Stimulated activated naive CD8-positive, alpha-beta T cell treated with anti-CD3 and anti-CD28 coated beads, Interleukin-15, Interleukin-2, amounts not matched to agents 100 ng/mL and 50 ng/mL, for 24 hours (primary cell): ENCODE data around the gene RALY.
"Not testable (repeated sequence)": the region's sequence is repeated elsewhere in the genome, so short reads cannot be mapped to it uniquely, and the experiment has no call there.

Source experiments
- H3K27ac Mint-ChIP-seq: one replicate; pipeline ENCODE4 v1.8.0; 2021; ENCODE audit warnings: mild to moderate bottlenecking, mixed read lengths
- H3K27me3 Mint-ChIP-seq: one replicate; pipeline ENCODE4 v1.8.0; 2021; ENCODE audit warnings: mixed read lengths
- H3K36me3 Mint-ChIP-seq: one replicate; pipeline ENCODE4 v1.8.0; 2021; ENCODE audit warnings: low read depth, mixed read lengths
- H3K4me1 Mint-ChIP-seq: one replicate; pipeline ENCODE4 v1.8.0; 2021; ENCODE audit warnings: low read depth, mixed read lengths
- H3K4me3 Mint-ChIP-seq: one replicate; pipeline ENCODE4 v1.8.0; 2021; ENCODE audit warnings: mild to moderate bottlenecking, mixed read lengths
- H3K9me3 Mint-ChIP-seq: one replicate; pipeline ENCODE4 v1.8.0; 2021; ENCODE audit warnings: mixed read lengths

The RALY gene

DNA sequence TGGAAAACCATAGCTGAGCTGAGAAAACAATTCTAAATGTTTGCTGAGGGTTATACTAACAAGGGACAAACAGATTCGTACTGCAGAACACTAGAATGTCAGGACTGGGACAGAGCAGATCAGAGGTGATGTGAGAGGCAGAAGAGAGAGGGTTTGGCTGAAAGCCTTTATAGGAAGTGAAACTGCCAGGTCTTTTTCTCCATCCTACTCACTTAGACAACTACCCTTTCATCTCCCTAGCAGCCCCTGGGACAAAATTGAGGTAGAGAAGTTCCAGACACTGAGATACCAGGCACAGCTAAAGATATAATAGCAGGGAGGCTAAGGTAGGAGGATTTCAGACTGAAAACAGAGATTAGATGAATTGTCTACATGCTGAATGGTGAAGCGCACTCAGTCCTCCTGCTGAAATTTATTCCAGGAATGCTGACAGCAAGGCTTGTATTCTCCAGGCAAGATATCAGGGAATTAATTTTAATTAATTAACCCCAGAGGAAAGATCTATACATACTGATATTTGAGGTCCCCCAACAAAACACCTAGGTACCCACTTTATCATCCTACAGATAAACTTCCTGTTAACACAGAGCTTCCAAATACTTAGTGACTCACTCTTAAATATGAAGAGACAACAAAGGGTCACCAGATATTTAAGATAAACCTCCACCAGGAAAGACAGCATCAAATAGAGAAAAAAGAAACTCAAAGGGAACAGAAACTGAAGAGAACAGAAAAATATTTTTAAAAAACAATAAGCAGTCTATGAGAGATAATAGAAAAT lies 130.9 kb downstream of the RALY start:
- no peak overlapping the region for H3K4me3 Mint-ChIP-seq
- H3K27me3 Mint-ChIP-seq = peaks cover 8% of the 10 kb centered on the region
- peaks cover 14% of the 10 kb centered on the region for H3K4me1 Mint-ChIP-seq
- no peaks in the 10 kb centered on the region for H3K9me3 Mint-ChIP-seq
- H3K36me3 Mint-ChIP-seq = no peaks in the 10 kb centered on the region
- H3K27ac Mint-ChIP-seq = no peak overlapping the region

DNA sequence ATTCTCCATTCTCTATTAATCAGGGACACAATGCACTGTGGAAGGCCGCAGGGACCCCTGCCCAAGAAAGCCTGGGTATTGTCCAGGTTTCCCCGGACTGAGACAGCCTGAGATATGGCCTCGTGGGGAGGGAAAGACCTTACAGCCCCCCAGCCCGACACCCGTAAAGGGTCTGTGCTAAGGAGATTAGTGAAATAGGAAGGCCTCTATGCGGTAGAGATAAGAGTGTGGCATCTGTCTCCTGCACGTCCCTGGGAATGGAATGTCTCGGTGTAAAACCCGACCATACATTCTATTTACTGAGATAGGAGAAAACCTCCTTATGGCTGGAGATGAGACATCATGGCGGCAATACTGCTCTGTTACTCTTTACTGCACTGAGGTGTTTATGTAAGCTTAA lies 134.1 kb downstream of the RALY start:
- Mint-ChIP-seq H3K9me3 (no peaks in the 10 kb centered on the region), H3K4me1 (peaks cover 14% of the 10 kb centered on the region), H3K27me3 (peaks cover 10% of the 10 kb centered on the region), H3K36me3 (no peaks in the 10 kb centered on the region), H3K4me3 (no peak overlapping the region), H3K27ac (no peak overlapping the region)

DNA sequence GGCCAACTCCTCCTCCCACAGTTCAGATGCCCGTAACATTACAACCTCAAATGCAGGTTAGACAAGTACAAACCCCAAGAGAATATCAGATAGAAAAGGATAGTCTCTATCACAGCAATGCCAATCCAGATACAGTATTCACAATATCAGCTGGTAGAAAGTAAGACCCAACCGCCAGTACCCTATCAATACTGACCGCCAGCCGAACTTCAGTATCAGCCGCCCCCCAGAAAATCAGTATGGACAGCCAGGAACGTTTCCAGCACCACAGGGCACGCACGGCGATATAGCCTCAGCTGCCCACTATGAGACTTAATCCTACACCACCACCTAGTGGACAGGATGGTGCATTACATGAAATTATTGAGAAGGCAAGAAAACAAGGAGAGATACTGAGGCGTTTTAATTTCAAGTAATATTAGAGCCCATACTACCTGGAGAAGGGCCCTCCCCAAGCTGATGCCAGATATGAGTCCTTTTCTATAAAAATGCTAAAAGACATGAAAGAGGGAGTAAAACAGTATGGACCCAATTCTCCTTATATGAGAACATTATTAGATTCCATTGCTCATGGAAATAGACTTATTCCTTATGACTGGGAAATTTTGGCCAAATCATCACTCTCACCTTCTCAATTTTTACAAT lies 135.9 kb downstream of the RALY start:
- Mint-ChIP-seq H3K9me3 (no peaks in the 10 kb centered on the region), H3K4me3 (no peak overlapping the region)

DNA sequence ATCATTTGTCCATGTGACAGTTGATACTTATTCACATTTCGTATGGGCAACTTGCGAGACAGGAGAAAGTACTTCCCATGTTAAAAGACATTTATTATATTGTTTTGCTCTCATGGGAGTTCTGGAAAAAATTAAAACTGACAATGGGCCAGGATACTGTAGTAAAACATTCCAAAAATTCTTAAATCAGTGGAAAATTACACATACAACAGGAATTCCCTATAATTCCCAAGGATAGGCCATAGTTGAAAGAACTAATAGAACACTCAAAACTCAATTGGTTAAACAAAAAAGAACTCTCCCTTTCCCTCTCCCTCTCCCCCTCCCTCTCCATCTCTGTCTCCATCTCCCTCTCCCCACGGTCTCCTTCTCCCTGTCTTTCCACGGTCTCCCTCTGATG lies 137.8 kb downstream of the RALY start:
- Mint-ChIP-seq H3K4me3 (no peak overlapping the region), H3K27ac (no peak overlapping the region), H3K27me3 (peaks cover 10% of the 10 kb centered on the region), H3K9me3 (no peaks in the 10 kb centered on the region), H3K36me3 (no peaks in the 10 kb centered on the region), H3K4me1 (peaks cover 3% of the 10 kb centered on the region)

More for the DNA sequence above, 135.9 kb downstream of the RALY start:
- Mint-ChIP-seq H3K27me3 (peaks cover 10% of the 10 kb centered on the region), H3K27ac (peak overlapping the region; percentile 19), H3K36me3 (no peaks in the 10 kb centered on the region), H3K4me1 (peaks cover 8% of the 10 kb centered on the region)

DNA sequence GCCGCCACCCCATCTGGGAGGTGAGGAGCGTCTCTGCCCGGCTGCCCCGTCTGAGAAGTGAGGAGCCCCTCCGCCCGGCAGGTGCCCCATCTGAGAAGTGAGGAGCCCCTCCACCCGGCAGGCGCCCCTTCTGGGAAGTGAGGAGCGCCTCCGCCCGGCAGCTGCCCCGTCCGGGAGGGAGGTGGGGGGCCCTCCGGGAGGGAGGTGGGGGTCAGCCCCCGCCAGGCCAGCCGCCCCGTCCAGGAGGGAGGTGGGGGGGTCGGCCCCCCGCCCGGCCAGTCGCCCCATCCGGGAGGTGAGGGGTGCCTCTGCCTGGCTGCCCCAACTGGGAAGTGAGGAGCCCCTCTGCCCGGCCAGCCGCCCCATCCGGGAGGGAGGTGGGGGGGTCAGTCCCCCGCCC lies 138.8 kb downstream of the RALY start:
- H3K27me3 Mint-ChIP-seq, H3K4me3 Mint-ChIP-seq, H3K27ac Mint-ChIP-seq, H3K9me3 Mint-ChIP-seq, H3K36me3 Mint-ChIP-seq, H3K4me1 Mint-ChIP-seq: not testable (repeated sequence)

DNA sequence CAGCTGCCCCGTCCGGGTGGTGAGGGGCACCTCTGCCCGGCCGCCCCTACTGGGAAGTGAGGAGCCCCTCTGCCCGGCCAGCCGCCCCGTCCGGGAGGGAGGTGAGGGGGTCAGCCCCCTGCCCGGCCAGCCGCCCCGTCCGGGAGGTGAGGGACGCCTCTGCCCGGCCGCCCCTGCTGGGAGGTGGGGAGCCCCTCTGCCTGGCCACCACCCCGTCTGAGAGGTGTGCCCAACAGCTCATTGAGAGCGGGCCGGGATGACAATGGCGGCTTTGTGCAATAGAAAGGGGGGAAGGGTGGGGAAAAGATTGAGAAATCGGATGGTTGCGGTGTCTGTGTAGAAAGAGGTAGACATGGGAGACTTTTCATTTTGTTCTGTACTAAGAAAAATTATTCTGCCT lies 139.2 kb downstream of the RALY start:
- not testable (repeated sequence) for H3K4me3 Mint-ChIP-seq, H3K36me3 Mint-ChIP-seq, H3K4me1 Mint-ChIP-seq, H3K27me3 Mint-ChIP-seq, H3K27ac Mint-ChIP-seq, H3K9me3 Mint-ChIP-seq

DNA sequence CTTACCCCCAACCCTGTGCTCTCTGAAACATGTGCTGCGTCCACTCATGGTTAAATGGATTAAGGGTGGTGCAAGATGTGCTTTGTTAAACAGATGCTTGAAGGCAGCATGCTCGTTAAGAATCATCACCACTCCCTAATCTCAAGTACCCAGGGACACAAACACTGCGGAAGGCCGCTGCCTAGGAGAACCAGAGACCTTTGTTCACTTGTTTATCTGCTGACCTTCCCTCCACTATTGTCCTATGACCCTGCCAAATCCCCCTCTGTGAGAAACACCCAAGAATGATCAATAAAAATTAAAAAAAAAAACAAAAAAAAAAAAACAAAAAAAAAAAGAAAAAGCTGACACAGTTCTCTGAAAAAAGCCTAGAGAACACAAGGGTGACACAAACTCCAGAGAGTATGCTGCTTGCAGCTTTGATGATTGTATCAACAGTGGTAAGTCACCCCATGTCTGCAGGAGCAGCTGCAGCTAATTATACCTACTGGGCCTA lies 139.7 kb downstream of the RALY start:
- not testable (repeated sequence) for H3K4me1 Mint-ChIP-seq, H3K36me3 Mint-ChIP-seq, H3K4me3 Mint-ChIP-seq, H3K9me3 Mint-ChIP-seq, H3K27ac Mint-ChIP-seq, H3K27me3 Mint-ChIP-seq
